ENCODE data around the gene CAPN9.

The CAPN9 gene

GRCh38 chr1:230728710-230729392 lies 18.3 kb upstream of the CAPN9 start:
- Histone ChIP-seq H3K36me3 (ENCODE audit: control insufficient read depth, insufficient read depth, low read length) (no peaks in the 10 kb centered on the region), H3K4me1 (ENCODE audit: control insufficient read depth, insufficient read depth, low read length) (peaks cover 6% of the 10 kb centered on the region), H3K9me3 (ENCODE audit: control insufficient read depth, low read length) (no peaks in the 10 kb centered on the region), H3K4me3 (ENCODE audit: insufficient read depth, low read depth, low read length) (no peak overlapping the region), H3K27me3 (ENCODE audit: control insufficient read depth, insufficient read depth, low read length, poor library complexity, severe bottlenecking) (no peaks in the 10 kb centered on the region), H3K27ac (ENCODE audit: insufficient read depth, low read depth, low read length, poor library complexity, severe bottlenecking) (no peak overlapping the region)
- 41 to 50% methylated on average over 4 to 6 of the region's 6 CpGs for WGBS, 2 experiments

- no peaks in the 10 kb centered on the region for H3K9me3 ChIP-seq (ENCODE audit: control insufficient read depth, low read length)
- no peak overlapping the region for H3K27ac ChIP-seq (ENCODE audit: insufficient read depth, low read depth, low read length, poor library complexity, severe bottlenecking)
- H3K36me3 ChIP-seq (ENCODE audit: control insufficient read depth, insufficient read depth, low read length) = no peaks in the 10 kb centered on the region
- no peak overlapping the region for H3K4me3 ChIP-seq (ENCODE audit: insufficient read depth, low read depth, low read length)
- H3K27me3 ChIP-seq (ENCODE audit: control insufficient read depth, insufficient read depth, low read length, poor library complexity, severe bottlenecking) = no peaks in the 10 kb centered on the region
- H3K4me1 ChIP-seq (ENCODE audit: control insufficient read depth, insufficient read depth, low read length) = peaks cover 6% of the 10 kb centered on the region
- WGBS, 2 experiments = 88 to 94% methylated on average over 5 of the region's 5 CpGs
Observed at GRCh38 chr1:230730977-230731376, 16.2 kb upstream of the CAPN9 start.

GRCh38 chr1:230735447-230735846 lies 11.7 kb upstream of the CAPN9 start:
- Histone ChIP-seq H3K36me3 (ENCODE audit: control insufficient read depth, insufficient read depth, low read length) (no peaks in the 10 kb centered on the region), H3K27me3 (ENCODE audit: control insufficient read depth, insufficient read depth, low read length, poor library complexity, severe bottlenecking) (no peaks in the 10 kb centered on the region), H3K9me3 (ENCODE audit: control insufficient read depth, low read length) (no peaks in the 10 kb centered on the region), H3K27ac (ENCODE audit: insufficient read depth, low read depth, low read length, poor library complexity, severe bottlenecking) (no peak overlapping the region), H3K4me3 (ENCODE audit: insufficient read depth, low read depth, low read length) (no peak overlapping the region), H3K4me1 (ENCODE audit: control insufficient read depth, insufficient read depth, low read length) (no peaks in the 10 kb centered on the region)
- WGBS, 2 experiments = 78 to 92% methylated on average over 2 of the region's 2 CpGs

- Histone ChIP-seq H3K4me1 (ENCODE audit: control insufficient read depth, insufficient read depth, low read length) (no peaks in the 10 kb centered on the region), H3K27me3 (ENCODE audit: control insufficient read depth, insufficient read depth, low read length, poor library complexity, severe bottlenecking) (no peaks in the 10 kb centered on the region), H3K4me3 (ENCODE audit: insufficient read depth, low read depth, low read length) (no peak overlapping the region), H3K9me3 (ENCODE audit: control insufficient read depth, low read length) (no peaks in the 10 kb centered on the region), H3K36me3 (ENCODE audit: control insufficient read depth, insufficient read depth, low read length) (no peaks in the 10 kb centered on the region), H3K27ac (ENCODE audit: insufficient read depth, low read depth, low read length, poor library complexity, severe bottlenecking) (no peak overlapping the region)
- 94 to 100% methylated on average over 2 to 3 of the region's 3 CpGs for WGBS, 2 experiments
Observed at GRCh38 chr1:230737622-230738262, 9.4 kb upstream of the CAPN9 start.

GRCh38 chr1:230739564-230740290 lies 7.5 kb upstream of the CAPN9 start:
- Histone ChIP-seq H3K36me3 (ENCODE audit: control insufficient read depth, insufficient read depth, low read length) (no peaks in the 10 kb centered on the region), H3K27me3 (ENCODE audit: control insufficient read depth, insufficient read depth, low read length, poor library complexity, severe bottlenecking) (no peaks in the 10 kb centered on the region), H3K4me3 (ENCODE audit: insufficient read depth, low read depth, low read length) (no peak overlapping the region), H3K4me1 (ENCODE audit: control insufficient read depth, insufficient read depth, low read length) (peaks cover 4% of the 10 kb centered on the region), H3K9me3 (ENCODE audit: control insufficient read depth, low read length) (no peaks in the 10 kb centered on the region), H3K27ac (ENCODE audit: insufficient read depth, low read depth, low read length, poor library complexity, severe bottlenecking) (no peak overlapping the region)
- WGBS, 2 experiments = 95 to 96% methylated on average over 12 of the region's 12 CpGs

GRCh38 chr1:230743899-230744298 lies 3.3 kb upstream of the CAPN9 start:
- WGBS, 2 experiments = 90 to 95% methylated on average over 2 of the region's 2 CpGs
- H3K9me3 ChIP-seq (ENCODE audit: control insufficient read depth, low read length) = no peaks in the 10 kb centered on the region
- no peaks in the 10 kb centered on the region for H3K36me3 ChIP-seq (ENCODE audit: control insufficient read depth, insufficient read depth, low read length)
- H3K4me1 ChIP-seq (ENCODE audit: control insufficient read depth, insufficient read depth, low read length) = peaks cover 16% of the 10 kb centered on the region
- H3K4me3 ChIP-seq (ENCODE audit: insufficient read depth, low read depth, low read length) = no peak overlapping the region
- no peak overlapping the region for H3K27ac ChIP-seq (ENCODE audit: insufficient read depth, low read depth, low read length, poor library complexity, severe bottlenecking)
- no peaks in the 10 kb centered on the region for H3K27me3 ChIP-seq (ENCODE audit: control insufficient read depth, insufficient read depth, low read length, poor library complexity, severe bottlenecking)

- Histone ChIP-seq H3K27ac (ENCODE audit: insufficient read depth, low read depth, low read length, poor library complexity, severe bottlenecking) (no peak overlapping the region), H3K4me1 (ENCODE audit: control insufficient read depth, insufficient read depth, low read length) (peaks cover 21% of the 10 kb centered on the region)
- 83 to 90% methylated on average over 5 of the region's 5 CpGs for WGBS, 2 experiments
Observed at GRCh38 chr1:230744382-230744781, 2.8 kb upstream of the CAPN9 start.

GRCh38 chr1:230745071-230745470 lies 2.1 kb upstream of the CAPN9 start:
- Histone ChIP-seq H3K36me3 (ENCODE audit: control insufficient read depth, insufficient read depth, low read length) (no peaks in the 10 kb centered on the region), H3K27me3 (ENCODE audit: control insufficient read depth, insufficient read depth, low read length, poor library complexity, severe bottlenecking) (no peaks in the 10 kb centered on the region), H3K9me3 (ENCODE audit: control insufficient read depth, low read length) (no peaks in the 10 kb centered on the region), H3K4me3 (ENCODE audit: insufficient read depth, low read depth, low read length) (no peak overlapping the region), H3K27ac (ENCODE audit: insufficient read depth, low read depth, low read length, poor library complexity, severe bottlenecking) (no peak overlapping the region), H3K4me1 (ENCODE audit: control insufficient read depth, insufficient read depth, low read length) (peaks cover 26% of the 10 kb centered on the region)
- 64% methylated on average over 3 of the region's 3 CpGs for WGBS, 2 experiments

More at GRCh38 chr1:230744382-230744781, 2.8 kb upstream of the CAPN9 start:
- H3K36me3 ChIP-seq (ENCODE audit: control insufficient read depth, insufficient read depth, low read length) = no peaks in the 10 kb centered on the region
- H3K27me3 ChIP-seq (ENCODE audit: control insufficient read depth, insufficient read depth, low read length, poor library complexity, severe bottlenecking) = no peaks in the 10 kb centered on the region
- H3K9me3 ChIP-seq (ENCODE audit: control insufficient read depth, low read length) = no peaks in the 10 kb centered on the region
- no peak overlapping the region for H3K4me3 ChIP-seq (ENCODE audit: insufficient read depth, low read depth, low read length)

- 89 to 96% methylated on average over 3 to 4 of the region's 4 CpGs for WGBS, 2 experiments
- Histone ChIP-seq H3K4me1 (ENCODE audit: control insufficient read depth, insufficient read depth, low read length) (peaks cover 26% of the 10 kb centered on the region), H3K27ac (ENCODE audit: insufficient read depth, low read depth, low read length, poor library complexity, severe bottlenecking) (no peak overlapping the region), H3K4me3 (ENCODE audit: insufficient read depth, low read depth, low read length) (no peak overlapping the region), H3K36me3 (ENCODE audit: control insufficient read depth, insufficient read depth, low read length) (no peaks in the 10 kb centered on the region), H3K27me3 (ENCODE audit: control insufficient read depth, insufficient read depth, low read length, poor library complexity, severe bottlenecking) (no peaks in the 10 kb centered on the region), H3K9me3 (ENCODE audit: control insufficient read depth, low read length) (no peaks in the 10 kb centered on the region)
Observed at GRCh38 chr1:230746617-230747016, 571 bp upstream of the CAPN9 start.
